ENCODE results near the gene ACSM2B. TPM values are rescaled to one million over a fixed set of nuclear protein-coding genes. Genes with fewer than 3 reads are reported as not detected.

Gene ACSM2B
- total RNA-seq, 1 donor from 2014 or later: not detected

DNA sequence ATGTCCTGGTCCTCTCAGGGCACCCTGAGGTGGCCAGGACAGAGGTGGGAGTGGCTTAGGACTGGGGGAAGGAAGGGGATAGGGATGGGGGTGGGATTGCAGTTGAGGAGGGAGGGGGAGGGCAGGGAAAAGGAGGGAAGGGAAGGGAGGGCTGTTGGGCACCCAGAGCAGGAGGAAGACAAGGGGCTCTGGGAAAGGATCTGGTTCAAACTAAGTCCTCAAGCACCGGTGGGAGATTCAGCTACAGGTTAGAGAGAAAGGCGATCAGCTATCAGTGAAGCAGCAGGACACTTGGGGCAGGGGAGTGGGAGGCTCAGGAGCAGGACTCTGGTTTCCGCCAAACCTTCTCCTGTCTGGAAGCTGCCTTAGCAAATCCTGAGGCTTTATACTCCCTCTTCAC lies 44.6 kb upstream of the ACSM2B start:
- H3K27me3 Mint-ChIP-seq (ENCODE audit: unreplicated experiment): no peaks in the 10 kb centered on the region
- H3K36me3 Mint-ChIP-seq (ENCODE audit: unreplicated experiment): no peaks in the 10 kb centered on the region
- DNase-seq (ENCODE audit: extremely low spot score, unreplicated experiment): peak; percentile 66
- no peak for TF ChIP-seq CTCF (IDR thresholded peaks at IDR 0.05)
- H3K27ac Mint-ChIP-seq (ENCODE audit: unreplicated experiment): no peak overlapping the region
- no peaks in the 10 kb centered on the region for H3K4me1 Mint-ChIP-seq (ENCODE audit: unreplicated experiment)
- no peaks in the 10 kb centered on the region for H3K9me3 Mint-ChIP-seq (ENCODE audit: unreplicated experiment)
- no peak overlapping the region for H3K4me3 Mint-ChIP-seq (ENCODE audit: unreplicated experiment)

DNA sequence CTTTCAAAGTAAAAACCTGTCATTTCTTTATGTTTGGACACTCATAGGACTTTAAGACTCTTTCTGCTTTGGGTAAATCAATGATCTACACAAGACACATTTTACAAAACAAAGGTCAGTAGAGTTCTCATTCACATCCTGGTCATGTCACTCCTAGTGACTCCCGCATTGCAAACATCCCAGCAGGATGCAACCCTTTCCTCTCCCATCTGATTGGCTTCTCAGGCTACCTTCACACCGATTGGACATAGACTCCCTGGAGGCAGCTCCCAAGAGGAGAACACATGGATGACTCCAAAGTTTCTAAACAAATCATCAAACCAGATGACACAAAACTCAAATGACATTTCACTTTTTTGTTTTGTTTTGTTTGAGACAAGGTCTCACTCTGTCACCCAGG lies 43.8 kb upstream of the ACSM2B start:
- DNase-seq (ENCODE audit: extremely low spot score, unreplicated experiment): no peak
- H3K9me3 Mint-ChIP-seq (ENCODE audit: unreplicated experiment): no peaks in the 10 kb centered on the region
- no peak overlapping the region for H3K4me3 Mint-ChIP-seq (ENCODE audit: unreplicated experiment)
- no peaks in the 10 kb centered on the region for H3K36me3 Mint-ChIP-seq (ENCODE audit: unreplicated experiment)
- H3K27ac Mint-ChIP-seq (ENCODE audit: unreplicated experiment): no peak overlapping the region
- no peaks in the 10 kb centered on the region for H3K27me3 Mint-ChIP-seq (ENCODE audit: unreplicated experiment)
- no peak for TF ChIP-seq CTCF (IDR thresholded peaks at IDR 0.05)
- no peaks in the 10 kb centered on the region for H3K4me1 Mint-ChIP-seq (ENCODE audit: unreplicated experiment)

- Mint-ChIP-seq H3K9me3 (ENCODE audit: unreplicated experiment) (no peaks in the 10 kb centered on the region), H3K27me3 (ENCODE audit: unreplicated experiment) (no peaks in the 10 kb centered on the region), H3K36me3 (ENCODE audit: unreplicated experiment) (no peaks in the 10 kb centered on the region), H3K4me1 (ENCODE audit: unreplicated experiment) (no peaks in the 10 kb centered on the region), H3K27ac (ENCODE audit: unreplicated experiment) (no peak overlapping the region), H3K4me3 (ENCODE audit: unreplicated experiment) (no peak overlapping the region)
- DNase-seq (ENCODE audit: extremely low spot score, unreplicated experiment): no peak
- no peak for TF ChIP-seq CTCF (IDR thresholded peaks at IDR 0.05)
These were observed 41.1 kb upstream of the ACSM2B start for GRCh38 chr16:20617271-20617670.

DNA sequence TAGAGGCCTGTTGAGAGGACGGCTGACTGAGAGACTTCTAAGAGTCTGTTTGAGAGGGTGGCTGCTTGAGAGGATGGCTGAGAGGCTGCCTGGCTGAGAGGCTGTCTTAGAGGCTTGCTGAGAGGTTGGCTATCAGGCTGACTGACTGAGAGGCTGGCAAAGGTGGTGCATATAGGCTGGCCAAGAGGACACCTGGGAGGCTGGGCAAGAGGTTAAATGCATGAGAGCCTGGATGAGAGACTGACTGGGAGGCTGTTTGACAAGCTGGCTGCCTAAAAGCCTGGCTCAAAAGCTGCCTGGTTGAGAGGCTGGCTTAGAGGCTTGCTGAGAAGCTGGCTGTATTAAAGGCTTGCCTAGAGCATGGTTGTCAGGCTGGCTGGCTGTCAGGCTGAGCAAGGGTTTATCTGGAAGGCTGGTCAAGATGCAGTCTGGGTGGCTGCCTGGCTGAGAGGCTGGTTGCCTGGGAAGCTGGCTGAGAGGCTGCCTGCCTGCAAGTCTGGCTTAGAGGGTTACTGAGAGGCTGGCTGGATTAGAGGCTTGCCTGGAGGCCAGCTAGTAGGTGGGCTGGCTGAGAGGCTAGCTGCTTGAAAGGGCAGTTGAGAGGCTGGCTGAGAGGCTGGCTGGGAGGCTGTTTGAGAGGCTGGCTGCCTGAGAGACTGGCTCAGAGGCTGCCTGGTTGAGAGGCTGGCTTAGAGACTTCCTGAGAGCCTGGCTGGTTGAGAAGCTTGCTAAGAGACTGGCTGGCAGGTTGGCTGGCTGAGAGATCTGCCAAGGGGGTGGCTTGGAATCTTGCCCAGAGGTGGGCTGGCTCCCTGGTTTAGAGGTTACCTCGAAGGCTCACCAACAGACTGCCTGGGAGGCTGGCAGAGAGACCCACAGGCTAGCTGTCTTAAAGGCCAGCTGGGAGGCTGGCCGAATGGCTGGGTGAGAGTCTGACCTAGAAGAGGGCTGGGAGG lies 38.3 kb upstream of the ACSM2B start:
- H3K4me3 Mint-ChIP-seq (ENCODE audit: unreplicated experiment): no peak overlapping the region
- TF ChIP-seq CTCF (IDR thresholded peaks at IDR 0.05): no peak
- peak; percentile 73 for DNase-seq (ENCODE audit: extremely low spot score, unreplicated experiment)
- no peaks in the 10 kb centered on the region for H3K27me3 Mint-ChIP-seq (ENCODE audit: unreplicated experiment)
- no peaks in the 10 kb centered on the region for H3K36me3 Mint-ChIP-seq (ENCODE audit: unreplicated experiment)
- H3K9me3 Mint-ChIP-seq (ENCODE audit: unreplicated experiment): peaks cover 4% of the 10 kb centered on the region
- no peaks in the 10 kb centered on the region for H3K4me1 Mint-ChIP-seq (ENCODE audit: unreplicated experiment)
- H3K27ac Mint-ChIP-seq (ENCODE audit: unreplicated experiment): no peak overlapping the region

- Mint-ChIP-seq H3K36me3 (ENCODE audit: unreplicated experiment) (no peaks in the 10 kb centered on the region), H3K9me3 (ENCODE audit: unreplicated experiment) (peaks cover 4% of the 10 kb centered on the region), H3K4me3 (ENCODE audit: unreplicated experiment) (no peak overlapping the region), H3K4me1 (ENCODE audit: unreplicated experiment) (no peaks in the 10 kb centered on the region), H3K27ac (ENCODE audit: unreplicated experiment) (no peak overlapping the region), H3K27me3 (ENCODE audit: unreplicated experiment) (no peaks in the 10 kb centered on the region)
- no peak for TF ChIP-seq CTCF (IDR thresholded peaks at IDR 0.05)
- peak; percentile 51 for DNase-seq (ENCODE audit: extremely low spot score, unreplicated experiment)
These were observed 37.5 kb upstream of the ACSM2B start for GRCh38 chr16:20613481-20614185.
